Endometrial microvascular endothelial cells (primary cell): ENCODE results near the gene ZBTB16. TPM values are rescaled to one million over a fixed set of nuclear protein-coding genes. Genes with fewer than 3 reads are reported as not detected.

Source experiments
- in situ Hi-C: cut with HindIII; loops from 2 replicates; pipeline ENCODE4 v1.10.0; 2017; ENCODE audit warnings: low sequenced_read_pairs, low pct_unique_long_range_greater_than_20kb; ENCODE audit errors: inconsistent ontology term
- total RNA-seq: library from RNA; depleted of rRNA; stranded (reverse); fragments of >200 nt; gene quantifications from one replicate; pipeline ENCODE4 v1.2.3, GENCODE V29; 2015; ENCODE audit errors: inconsistent ontology term

Gene ZBTB16
- total RNA-seq, 1 donor from 2014 or later = 25.9 TPM

DNA sequence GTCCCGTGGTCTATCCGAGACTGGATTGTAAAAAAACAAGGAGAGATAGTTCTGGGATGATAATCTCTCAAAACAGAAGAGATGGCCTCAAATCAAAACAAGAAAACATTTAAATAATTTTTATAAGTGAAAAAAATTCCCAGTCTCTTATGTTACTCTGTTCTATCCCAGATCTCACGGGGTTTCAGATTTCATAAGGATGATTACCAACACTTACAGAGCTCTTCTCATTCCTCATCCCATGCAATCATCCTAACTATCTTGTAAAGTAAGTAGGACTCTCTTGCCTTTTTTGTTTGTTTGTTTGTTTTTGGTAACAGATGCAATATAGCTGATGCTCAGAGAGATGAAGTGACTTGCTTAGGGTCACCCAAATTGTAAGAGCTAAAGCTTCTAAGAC lies 20.0 kb upstream of the ZBTB16 start:
- in situ Hi-C loops = loop anchor here (25.0 kb wide), 1 partner anchor 223 kb away; no protein-coding TSS in a partner anchor

DNA sequence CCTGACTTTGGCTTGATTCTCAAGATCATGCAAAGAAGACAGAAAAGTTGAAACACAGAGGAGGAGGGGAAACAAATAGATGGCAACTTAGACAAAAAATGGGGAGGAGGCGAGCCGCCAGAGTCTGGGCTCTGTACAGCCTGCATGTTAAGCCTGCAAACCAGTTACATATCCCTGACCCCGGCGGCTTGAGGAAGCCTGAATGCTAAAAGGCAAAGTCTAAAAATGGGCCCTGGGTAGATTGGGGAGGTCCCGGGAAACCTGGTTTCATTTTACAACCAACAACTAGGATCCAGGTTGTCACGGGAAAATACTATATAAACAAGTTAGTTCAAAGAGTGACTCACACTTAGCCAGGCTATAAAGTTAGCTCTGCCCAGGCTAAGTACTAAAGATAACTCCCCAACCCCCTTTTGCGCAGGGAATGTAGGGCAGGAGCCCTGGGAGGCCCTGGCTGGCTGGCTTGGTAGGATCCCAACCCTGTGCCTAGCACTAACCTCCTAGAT lies 18.8 kb upstream of the ZBTB16 start:
- in situ Hi-C loops = loop anchor here (25.0 kb wide), 1 partner anchor 222 kb away; no protein-coding TSS in a partner anchor

DNA sequence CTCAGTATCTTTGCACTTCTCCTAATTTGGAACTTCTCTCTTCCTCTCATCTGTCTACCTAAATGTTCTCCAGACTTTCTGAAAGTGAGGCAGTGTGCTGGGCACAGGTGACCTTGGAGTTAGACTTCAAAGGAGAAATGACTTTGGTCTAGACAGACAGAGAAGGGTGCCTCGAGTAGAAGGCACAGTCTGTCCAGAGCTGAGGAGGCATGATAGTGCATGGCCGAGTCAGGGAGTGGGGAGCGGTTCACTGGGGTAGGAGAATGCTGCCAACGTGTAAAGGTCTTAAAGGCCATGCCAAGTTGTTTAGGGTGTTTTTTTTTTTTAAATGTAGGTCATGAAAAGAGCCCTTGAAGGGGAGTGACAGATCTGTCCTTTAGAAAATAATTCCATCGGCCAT lies 17.3 kb upstream of the ZBTB16 start:
- in situ Hi-C loops = loop anchor here (25.0 kb wide), 1 partner anchor 220 kb away; no protein-coding TSS in a partner anchor

DNA sequence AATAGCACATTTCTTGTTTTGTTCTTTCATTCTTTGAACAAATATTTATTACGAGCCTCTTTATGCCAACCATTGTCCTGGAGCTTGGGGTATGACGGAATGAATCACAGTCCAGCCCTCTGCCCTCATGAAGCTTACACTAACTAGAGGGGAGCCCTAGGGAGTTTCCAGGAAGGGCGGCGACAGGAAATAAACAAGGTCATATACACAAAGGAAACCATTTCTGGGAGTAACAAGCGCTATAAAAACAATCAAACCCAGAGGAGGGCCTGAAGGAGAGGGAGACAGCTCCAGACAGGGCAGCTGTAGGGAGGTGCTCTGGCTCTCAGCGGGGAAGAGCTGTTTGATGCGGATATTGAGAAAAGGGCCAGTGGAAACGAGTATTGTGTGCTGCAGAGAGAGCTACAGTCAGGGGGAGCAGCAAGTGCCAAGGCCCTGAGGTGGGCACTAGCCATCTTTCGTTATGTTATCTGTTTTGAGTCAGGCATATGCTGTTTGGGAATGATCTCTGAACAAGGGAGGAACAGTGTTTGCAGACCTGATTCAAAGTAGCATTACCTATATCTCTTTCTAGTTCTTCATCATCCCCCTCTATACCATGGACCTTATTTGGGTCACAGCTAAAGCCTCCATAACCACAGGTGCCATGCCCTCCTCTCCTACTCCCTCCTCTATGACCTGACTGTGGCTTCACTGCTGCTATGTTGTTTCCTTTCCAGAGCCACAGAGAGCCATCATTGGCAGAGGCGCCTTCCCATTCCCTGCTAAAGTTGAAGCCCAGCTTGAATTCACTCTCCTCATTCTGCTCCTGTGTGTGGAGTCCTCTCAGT lies 15.3 kb upstream of the ZBTB16 start:
- in situ Hi-C loops = loop anchor here (25.0 kb wide), 1 partner anchor 218 kb away; no protein-coding TSS in a partner anchor

DNA sequence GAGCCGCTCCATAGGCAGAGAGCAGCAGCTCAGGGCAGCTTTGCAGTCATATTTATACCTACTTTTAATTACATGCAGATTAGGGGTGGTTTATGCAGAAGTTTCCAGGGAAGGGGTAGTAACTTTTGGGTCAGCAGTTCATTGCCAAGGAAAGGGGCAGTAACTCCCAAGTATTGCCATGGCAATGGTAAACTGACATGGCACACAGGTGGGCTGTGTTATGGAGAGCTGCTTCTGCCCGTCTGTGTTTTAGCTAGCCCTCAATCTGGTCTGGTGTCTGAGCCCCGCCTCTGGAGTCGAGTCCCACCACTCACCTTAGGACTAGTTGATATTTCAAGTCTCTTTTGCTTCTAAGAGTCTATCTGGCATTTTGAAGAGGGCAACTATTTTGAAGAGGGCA lies 12.2 kb upstream of the ZBTB16 start:
- in situ Hi-C loops = loop anchor here (25.0 kb wide), 1 partner anchor 215 kb away; no protein-coding TSS in a partner anchor

DNA sequence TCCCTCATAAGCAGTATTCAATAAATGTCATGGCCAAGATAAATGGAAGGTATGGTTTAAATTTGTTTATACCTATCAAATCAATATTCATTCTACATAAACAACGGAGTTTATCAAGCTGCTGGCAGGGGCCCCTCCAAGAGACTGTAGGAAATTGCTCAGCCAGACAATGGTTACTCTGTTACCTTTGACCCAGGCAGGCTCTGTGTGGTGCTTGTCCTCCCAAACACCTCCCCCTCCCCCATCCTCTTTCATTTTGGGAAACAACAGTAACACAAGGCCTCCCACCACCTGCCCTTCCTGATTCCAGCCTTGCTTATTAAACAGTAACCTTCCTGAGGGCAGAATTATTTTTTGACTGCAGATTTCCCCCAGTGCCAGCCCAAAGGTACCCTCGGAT lies 10.5 kb upstream of the ZBTB16 start:
- in situ Hi-C loops = loop anchor here (25.0 kb wide), 1 partner anchor 213 kb away; no protein-coding TSS in a partner anchor

DNA sequence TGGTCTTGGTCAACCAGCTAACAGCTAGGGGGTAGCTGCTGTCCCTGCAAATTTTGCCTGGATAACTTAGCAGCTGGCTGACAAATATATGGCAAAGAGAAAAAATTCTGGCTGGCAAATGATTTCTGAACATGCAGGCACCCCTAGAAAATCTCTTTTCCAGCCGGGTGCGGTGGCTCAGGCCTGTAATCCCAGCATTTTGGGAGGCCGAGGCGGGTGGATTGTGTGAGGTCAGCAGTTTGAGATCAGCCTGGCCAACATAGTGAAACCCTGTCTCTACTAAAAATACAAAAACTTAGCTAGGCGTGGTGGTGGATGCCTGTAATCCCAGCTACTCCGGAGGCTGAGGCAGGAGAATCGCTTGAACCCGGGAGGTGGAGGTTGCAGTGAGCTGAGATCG lies 9.7 kb upstream of the ZBTB16 start:
- in situ Hi-C loops = loop anchor here (25.0 kb wide), 1 partner anchor 213 kb away; no protein-coding TSS in a partner anchor

DNA sequence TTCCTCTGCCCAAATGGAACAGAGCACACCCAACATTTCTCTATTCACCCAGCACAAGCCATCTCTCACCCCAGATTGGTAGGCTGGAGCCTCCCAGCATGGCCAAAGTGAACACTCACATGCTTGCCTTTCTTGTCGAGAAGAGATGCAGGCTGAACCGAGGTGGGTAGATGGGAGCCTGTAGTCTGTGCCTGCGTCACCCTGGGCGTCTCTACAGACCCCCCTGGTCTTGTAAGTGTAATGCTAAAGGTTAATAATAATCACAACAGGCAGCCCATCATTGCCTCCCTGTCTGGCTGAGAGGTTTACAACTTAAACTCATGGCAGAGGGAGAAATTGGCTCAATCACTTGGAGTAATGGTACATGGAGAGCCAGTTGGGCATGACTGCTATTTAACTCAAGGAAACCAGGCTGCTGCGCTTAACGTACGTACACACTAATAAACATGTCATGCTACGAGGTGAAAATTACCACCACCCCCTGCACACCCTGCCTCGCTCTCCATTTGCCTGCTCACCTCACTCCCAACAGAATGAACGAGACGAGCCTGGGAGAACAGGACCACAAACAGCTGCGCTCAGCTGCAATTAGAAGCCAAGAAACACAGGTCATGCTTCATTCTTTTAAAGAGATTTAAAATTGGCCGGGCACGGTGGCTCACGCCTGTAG lies 9.1 kb upstream of the ZBTB16 start:
- in situ Hi-C loops = no loop called here

DNA sequence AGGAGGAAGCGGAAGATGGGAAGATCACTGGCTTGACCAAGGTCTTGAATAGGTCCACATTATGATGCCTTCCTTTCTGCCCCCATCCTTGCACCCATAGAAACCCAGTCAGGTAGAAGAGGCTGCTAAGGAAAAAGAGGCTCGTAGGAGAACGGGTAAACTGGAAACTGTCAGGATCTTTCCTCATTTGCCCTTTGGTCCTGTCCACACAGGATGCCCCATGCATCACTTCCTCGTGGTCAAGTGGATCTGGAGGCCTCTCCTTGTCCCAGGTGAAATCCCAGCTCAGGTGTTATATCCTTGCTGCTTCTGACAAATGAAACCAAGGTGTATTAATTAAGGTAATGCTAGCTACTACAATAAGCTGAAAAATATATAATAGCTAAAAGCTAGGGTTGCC lies 8.0 kb upstream of the ZBTB16 start:
- in situ Hi-C loops = no loop called here

DNA sequence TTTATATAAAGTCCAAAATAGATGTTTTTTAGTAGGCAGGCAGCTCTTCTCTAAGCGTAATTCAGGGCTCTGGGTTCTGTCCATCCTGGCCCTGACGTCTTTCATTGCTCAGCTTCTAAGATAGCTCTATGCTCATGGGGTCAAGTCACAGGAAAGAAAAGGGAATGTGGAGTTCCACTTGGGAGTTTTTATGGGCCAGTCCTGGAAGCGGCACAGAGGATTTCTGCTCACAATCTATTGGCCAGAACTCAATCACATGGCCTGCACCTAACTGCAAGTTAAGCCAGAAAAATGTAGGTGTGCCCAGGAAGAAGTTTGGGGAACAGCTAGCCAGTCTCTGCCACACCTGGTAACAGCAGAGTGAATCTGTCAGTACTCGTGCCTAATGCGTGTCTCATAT lies 7.4 kb upstream of the ZBTB16 start:
- in situ Hi-C loops = no loop called here

DNA sequence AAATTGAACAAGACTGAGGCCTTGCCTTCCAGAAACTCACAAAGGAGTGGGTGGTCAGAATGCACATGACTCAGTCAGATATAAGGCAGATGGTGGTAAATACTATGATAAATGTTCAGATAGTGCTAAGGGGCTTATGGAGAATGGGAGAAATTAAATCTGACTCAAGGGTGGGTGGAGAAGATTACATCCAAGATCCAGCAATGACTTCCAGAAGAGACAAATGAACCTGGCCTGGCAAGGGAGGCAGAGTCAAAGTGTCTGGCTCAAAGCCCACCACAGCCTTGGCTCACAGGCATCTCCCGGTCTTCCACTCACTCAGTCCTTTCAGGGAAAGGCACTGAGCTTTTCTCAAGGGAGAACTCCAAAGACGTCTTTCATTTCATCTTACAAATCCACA lies 6.1 kb upstream of the ZBTB16 start:
- in situ Hi-C loops = no loop called here

DNA sequence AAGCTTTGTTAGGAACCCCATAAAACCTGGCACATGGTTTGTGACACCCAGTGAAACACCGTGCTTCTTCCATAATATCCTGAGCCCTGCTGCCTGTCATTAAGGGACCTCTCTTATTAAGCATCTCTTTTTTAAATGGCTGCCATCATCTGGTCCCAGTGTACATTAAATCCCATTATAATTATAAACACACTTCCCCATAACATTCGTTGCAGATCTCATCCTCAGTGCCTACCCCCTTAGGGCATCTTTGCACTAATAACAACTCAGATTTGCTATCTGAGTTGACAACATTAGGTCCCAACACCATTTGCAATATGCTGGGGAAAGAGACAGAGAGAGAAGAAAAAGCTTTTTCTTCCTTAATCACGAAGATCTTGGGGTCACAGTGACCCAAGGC lies 4.7 kb upstream of the ZBTB16 start:
- in situ Hi-C loops = no loop called here

DNA sequence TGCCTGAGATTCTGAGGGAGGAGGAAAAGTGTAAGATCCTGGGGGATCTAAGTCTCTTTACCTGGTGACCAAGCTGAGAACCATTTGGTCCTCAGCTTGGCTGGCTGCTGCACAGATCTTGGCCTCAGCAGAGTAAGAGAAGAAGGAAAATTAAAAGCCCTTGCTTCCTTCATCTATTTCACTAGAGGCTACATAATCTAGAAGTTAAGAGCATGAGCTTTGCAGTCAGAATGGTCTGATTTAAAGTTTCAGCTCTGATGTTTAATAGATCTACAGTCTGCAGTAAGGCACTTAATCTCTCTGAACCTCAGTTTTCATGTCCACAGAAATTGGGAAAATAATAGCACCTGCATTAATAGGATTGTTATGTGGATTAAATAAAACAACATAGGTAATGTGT lies 3.1 kb upstream of the ZBTB16 start:
- in situ Hi-C loops = no loop called here

DNA sequence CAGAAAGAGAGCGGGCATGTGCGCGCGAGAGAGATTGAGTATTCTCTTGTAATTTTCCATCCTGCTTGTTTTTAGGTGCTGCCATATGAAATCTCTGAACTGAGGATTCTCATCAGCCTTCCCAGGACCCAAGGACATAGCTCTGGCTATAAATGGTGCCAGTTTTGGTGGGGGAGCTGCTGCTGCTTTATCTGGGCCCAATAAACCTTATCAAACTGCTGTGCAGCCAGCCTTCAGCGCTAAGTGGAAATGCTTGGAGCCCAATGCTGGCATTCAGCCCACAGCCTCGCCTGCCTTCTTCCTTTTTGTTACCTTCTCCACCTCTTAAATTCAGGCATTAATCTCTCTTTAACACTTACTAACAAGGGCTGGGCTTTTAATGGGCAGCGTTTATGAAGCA lies 2.4 kb upstream of the ZBTB16 start:
- in situ Hi-C loops = no loop called here

DNA sequence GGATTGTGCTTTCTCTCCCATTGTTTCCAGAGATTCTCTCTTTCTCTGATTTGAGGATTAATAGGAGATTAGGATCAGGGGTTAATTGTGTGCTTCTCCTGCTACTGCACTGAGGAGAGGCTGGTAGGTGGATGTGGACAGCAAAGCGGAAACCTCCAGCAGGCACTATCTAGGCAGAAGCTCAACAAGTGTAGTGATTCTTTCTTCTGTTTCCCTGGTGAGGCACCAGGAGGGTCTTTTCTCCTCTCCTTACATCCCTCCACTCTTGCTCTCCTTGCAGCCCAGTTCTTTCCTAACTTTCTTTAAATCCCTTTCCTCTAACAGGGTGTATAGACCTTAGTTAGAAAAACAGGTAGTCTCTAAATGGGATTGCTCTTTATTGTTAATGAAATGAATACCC lies 1.9 kb upstream of the ZBTB16 start:
- in situ Hi-C loops = no loop called here

DNA sequence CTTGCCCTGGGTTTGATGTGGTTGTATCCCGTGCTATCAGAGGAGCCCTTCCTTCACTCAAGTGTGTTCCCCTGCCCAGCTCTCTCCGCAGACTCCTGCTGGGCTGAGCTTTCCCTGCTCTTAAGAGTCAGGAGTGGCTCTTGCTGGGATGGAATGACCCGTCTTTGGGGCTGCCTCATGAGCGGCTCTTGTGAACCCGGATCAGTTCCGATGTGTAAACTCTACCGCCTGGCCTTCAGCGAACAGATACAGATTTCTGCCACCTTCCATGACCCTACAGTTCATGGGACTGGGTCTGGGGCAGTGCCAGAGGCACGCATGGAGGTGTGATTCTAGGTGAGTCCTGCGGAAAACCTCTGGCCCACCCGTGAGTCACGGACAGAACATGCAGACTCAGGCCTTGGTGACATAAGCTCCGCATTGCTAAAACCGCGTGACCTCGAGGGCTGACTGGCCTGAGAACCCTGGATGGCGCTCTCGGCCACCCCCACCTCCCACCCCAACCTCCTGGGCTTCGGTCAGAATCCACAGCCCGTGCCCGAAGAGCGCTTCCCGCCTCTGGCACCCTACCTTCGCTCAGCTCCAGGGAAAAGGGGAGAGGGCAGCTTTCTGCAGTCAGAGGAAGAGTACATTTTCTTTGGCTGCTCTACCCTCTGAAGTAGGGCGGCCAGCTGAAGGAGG lies 1.3 kb upstream of the ZBTB16 start:
- in situ Hi-C loops = no loop called here

DNA sequence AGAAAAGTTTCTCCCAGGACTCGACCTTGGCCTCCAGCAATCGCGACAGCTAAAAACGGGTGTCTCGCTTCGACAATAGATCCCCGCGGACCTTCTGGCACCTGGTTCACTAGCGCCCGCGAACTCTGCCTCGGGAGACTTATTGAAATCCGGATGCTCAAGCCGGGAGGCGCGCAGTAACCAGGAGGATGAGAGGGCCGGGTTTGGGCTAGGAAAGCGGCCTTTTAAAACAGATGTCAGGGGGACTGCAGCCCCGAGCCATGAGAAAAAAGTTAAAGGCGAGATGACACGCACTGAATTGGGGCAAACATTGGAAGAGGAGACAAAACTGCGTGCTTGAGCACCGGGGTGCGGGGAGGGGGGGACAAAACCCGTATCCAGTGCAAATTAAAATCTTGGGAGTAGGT lies 637 bp upstream of the ZBTB16 start:
- in situ Hi-C loops = no loop called here

DNA sequence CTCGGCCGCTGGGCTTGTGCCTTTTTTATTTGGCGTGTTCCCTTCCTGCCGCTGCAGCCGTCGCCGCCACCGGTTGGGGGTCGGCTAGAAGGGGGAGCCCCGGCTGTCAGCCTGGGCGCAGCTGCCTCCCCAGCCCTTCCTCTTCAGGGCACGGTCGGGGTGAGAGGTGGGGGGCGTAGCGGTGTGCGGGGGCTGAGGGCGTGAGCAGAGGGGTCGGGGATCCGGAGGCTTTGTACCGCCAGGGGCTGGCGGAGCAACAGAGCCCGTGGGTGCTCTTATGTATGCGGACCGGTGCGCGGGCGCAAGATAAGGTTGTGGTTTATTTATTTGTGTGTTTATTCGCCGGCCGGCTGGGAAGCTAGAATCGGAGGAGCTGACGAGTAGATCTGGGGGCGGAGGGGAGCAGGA lies 477 bp downstream of the ZBTB16 start:
- in situ Hi-C loops = loop anchor here (10.0 kb wide), 1 partner anchor 105 kb away; no protein-coding TSS in a partner anchor

DNA sequence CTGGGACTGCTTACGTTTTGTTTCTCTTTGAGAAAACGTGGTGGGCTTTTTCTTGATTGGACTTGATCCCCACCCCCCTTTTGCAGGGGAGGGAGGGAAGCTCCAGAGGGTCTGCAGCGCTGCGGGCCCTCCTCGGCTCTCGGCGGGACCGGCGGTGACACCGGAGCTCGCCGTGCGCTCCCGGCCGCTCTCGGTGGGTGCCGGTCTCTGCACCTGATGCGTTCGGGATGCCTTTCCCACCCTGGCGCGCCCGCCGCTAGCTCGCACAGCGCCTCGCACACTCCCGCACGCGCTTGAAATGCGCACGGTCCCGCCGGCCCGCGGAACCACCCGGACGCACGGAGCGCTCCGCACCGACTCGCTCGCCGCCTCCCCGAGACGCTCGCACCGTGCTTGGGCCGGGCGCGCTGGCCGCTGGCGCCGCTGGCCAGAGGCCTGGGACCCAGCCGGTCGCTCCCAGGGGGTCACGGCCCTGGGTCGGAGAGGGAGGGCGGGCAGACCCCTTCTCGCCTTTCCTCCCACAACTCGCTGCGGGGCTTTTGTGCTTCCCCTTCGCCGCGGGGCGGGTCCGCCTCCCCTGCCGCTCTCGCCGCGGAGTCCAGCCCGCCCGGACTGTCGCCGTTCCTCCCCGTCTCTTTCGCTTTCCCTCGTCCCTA lies 1.0 kb downstream of the ZBTB16 start:
- in situ Hi-C loops = loop anchor here (10.0 kb wide), 1 partner anchor 104 kb away; no protein-coding TSS in a partner anchor
